Loucy (cell line): ENCODE results near the gene GRHL1.

Experiments
- H2AFZ ChIP-seq: fragments of 200-600 bp; sonication (generic); 2 replicates; pipeline ENCODE4 v1.6.0; 2016; ENCODE audit warnings: antibody characterized with exemption, mild to moderate bottlenecking, low read length, moderate library complexity
- H3F3A ChIP-seq: fragments of 200-600 bp; 2 replicates; pipeline ENCODE4 v1.6.0; 2016; ENCODE audit warnings: antibody characterized with exemption, low read depth, mild to moderate bottlenecking
- H3K27me3 ChIP-seq: fragments of 200-600 bp; sonication (generic); 2 replicates; pipeline ENCODE4 v1.6.1; 2014; ENCODE audit warnings: low read length, mild to moderate bottlenecking; ENCODE audit not compliant: insufficient read depth, poor library complexity, severe bottlenecking
- H3K36me3 ChIP-seq: fragments of 200-600 bp; sonication (generic); 2 replicates; pipeline ENCODE4 v1.6.1; 2016; ENCODE audit warnings: low read length; ENCODE audit not compliant: insufficient read depth
- H3K4me1 ChIP-seq: fragments of 200-600 bp; sonication (generic); 2 replicates; pipeline ENCODE4 v1.5.1; 2014; ENCODE audit warnings: low read length, mild to moderate bottlenecking; ENCODE audit not compliant: insufficient read depth, poor library complexity, severe bottlenecking
- H3K4me2 ChIP-seq: fragments of 200-600 bp; sonication (generic); 2 replicates; pipeline ENCODE4 v1.6.0; 2014; ENCODE audit warnings: antibody characterized with exemption, low read length, low read depth, mild to moderate bottlenecking; ENCODE audit not compliant: poor library complexity, severe bottlenecking
- H3K4me3 ChIP-seq: fragments of 200-600 bp; sonication (generic); 2 replicates; pipeline ENCODE4 v1.5.1; 2014; ENCODE audit warnings: low read length, mild to moderate bottlenecking, mixed read lengths; ENCODE audit not compliant: poor library complexity, severe bottlenecking
- H3K79me2 ChIP-seq: fragments of 200-600 bp; sonication (generic); 2 replicates; pipeline ENCODE4 v1.6.1; 2014; ENCODE audit warnings: low read length; ENCODE audit not compliant: insufficient read depth
- H3K9ac ChIP-seq: fragments of 200-600 bp; sonication (generic); 2 replicates; pipeline ENCODE4 v1.6.0; 2014; ENCODE audit warnings: mild to moderate bottlenecking, low read depth, low read length, moderate library complexity; ENCODE audit not compliant: poor library complexity, severe bottlenecking
- H3K9me2 ChIP-seq: fragments of 200-600 bp; sonication (generic); replicated peaks from 2 replicates; pipeline ENCODE4 v1.6.1; 2016; ENCODE audit warnings: low read depth, low read length, mixed read lengths
- H3K9me3 ChIP-seq: fragments of 200-600 bp; sonication (generic); 2 replicates; pipeline ENCODE4 v1.6.1; 2014; ENCODE audit warnings: mild to moderate bottlenecking, antibody characterized with exemption, low read length, low read depth; ENCODE audit not compliant: insufficient read depth
- H4K20me1 ChIP-seq: fragments of 200-600 bp; sonication (generic); 2 replicates; pipeline ENCODE4 v1.6.0; 2014; ENCODE audit warnings: antibody characterized with exemption, low read length, mild to moderate bottlenecking; ENCODE audit not compliant: insufficient read depth, poor library complexity, severe bottlenecking
- CTCF ChIP-seq: fragments of 200-600 bp; sonication (generic); conservative IDR thresholded peaks from 2 replicates; pipeline ENCODE4 v1.5.1; 2014; ENCODE audit warnings: mild to moderate bottlenecking, antibody characterized with exemption, low read length
- EZH2phosphoT487 ChIP-seq: fragments of 200-600 bp; IDR thresholded peaks from 2 replicates; pipeline ENCODE4 v1.6.1; 2018; ENCODE audit warnings: antibody characterized with exemption, mild to moderate bottlenecking, moderate library complexity, borderline replicate concordance

GRHL1 gene

GRCh38 chr2:9944330-9944758, 7.1 kb upstream of the GRHL1 start:
- H3K4me3 ChIP-seq = no peak overlapping the region
- no peak overlapping the region for H3K4me2 ChIP-seq
- H4K20me1 ChIP-seq = no peaks in the 10 kb centered on the region
- H3K27me3 ChIP-seq = no peaks in the 10 kb centered on the region
- no peaks in the 10 kb centered on the region for H3K4me1 ChIP-seq
- no peak overlapping the region for H3K9ac ChIP-seq
- TF ChIP-seq CTCF (no peak), EZH2phosphoT487 (no peak)
- H3F3A ChIP-seq = no peaks in the 10 kb centered on the region
- H3K9me2 ChIP-seq = no peaks in the 10 kb centered on the region
- no peaks in the 10 kb centered on the region for H3K36me3 ChIP-seq
- no peak overlapping the region for H2AFZ ChIP-seq
- H3K9me3 ChIP-seq = no peaks in the 10 kb centered on the region
- H3K79me2 ChIP-seq = no peaks in the 10 kb centered on the region

- TF ChIP-seq EZH2phosphoT487 (no peak), CTCF (no peak)
- Histone ChIP-seq H3K9ac (no peak overlapping the region), H3K79me2 (no peaks in the 10 kb centered on the region), H3K4me1 (peaks cover 3% of the 10 kb centered on the region), H3F3A (no peaks in the 10 kb centered on the region), H3K9me2 (no peaks in the 10 kb centered on the region), H3K4me2 (no peak overlapping the region), H2AFZ (no peak overlapping the region), H3K4me3 (no peak overlapping the region), H3K36me3 (no peaks in the 10 kb centered on the region), H3K27me3 (no peaks in the 10 kb centered on the region), H3K9me3 (no peaks in the 10 kb centered on the region), H4K20me1 (no peaks in the 10 kb centered on the region)
Observed at GRCh38 chr2:9945596-9945995, 5.9 kb upstream of the GRHL1 start.

- no peak overlapping the region for H3K9ac ChIP-seq
- no peak overlapping the region for H3K4me3 ChIP-seq
- no peaks in the 10 kb centered on the region for H3F3A ChIP-seq
- no peaks in the 10 kb centered on the region for H3K36me3 ChIP-seq
- no peaks in the 10 kb centered on the region for H3K27me3 ChIP-seq
- peaks cover 4% of the 10 kb centered on the region for H3K4me1 ChIP-seq
- no peak overlapping the region for H2AFZ ChIP-seq
- H4K20me1 ChIP-seq = no peaks in the 10 kb centered on the region
- no peaks in the 10 kb centered on the region for H3K9me2 ChIP-seq
- H3K4me2 ChIP-seq = no peak overlapping the region
- H3K9me3 ChIP-seq = no peaks in the 10 kb centered on the region
- H3K79me2 ChIP-seq = no peaks in the 10 kb centered on the region
- no peak for TF ChIP-seq CTCF
- TF ChIP-seq EZH2phosphoT487 = no peak
Observed at GRCh38 chr2:9946076-9946475, 5.4 kb upstream of the GRHL1 start.
